AG04449 (cell line): ENCODE measurements around the gene DOK7.

Source experiments
- CTCF ChIA-PET: fragments of 350-600 bp; formaldehyde crosslinking; extraction: SDS; loops from one replicate; lab custom pipeline; 2021; ENCODE audit warnings: antibody characterized with exemption; lab: Yijun Ruan, JAX
- POLR2A ChIA-PET: fragments of 400-600, 350-600 bp; formaldehyde crosslinking; extraction: SDS; loops from one replicate; lab custom pipeline; 2020; ENCODE audit warnings: antibody characterized with exemption, inconsistent platforms; lab: Yijun Ruan, JAX
- DNase-seq: peaks from one replicate; pipeline ENCODE4 v3.0.0-alpha.2; 2010; ENCODE audit warnings: low read depth, low spot score
- H3K4me3 ChIP-seq: 2 replicates; pipeline ENCODE4 v1.5.1; 2011; ENCODE audit warnings: low read depth, mild to moderate bottlenecking, control low read depth, low read length
- CTCF ChIP-seq: IDR thresholded peaks from one replicate; pipeline ENCODE4 v1.5.1; 2011; ENCODE audit warnings: mild to moderate bottlenecking, moderate library complexity, low read length, control low read depth, inconsistent platforms; ENCODE audit not compliant: insufficient read depth; ENCODE audit errors: missing control alignments

Gene DOK7

GRCh38 chr4:3527101-3527913 lies 64.2 kb downstream of the DOK7 start:
- H3K4me3 ChIP-seq: no peak overlapping the region
- no peak for TF ChIP-seq CTCF
- POLR2A ChIA-PET: no interaction called here
- CTCF ChIA-PET: interaction anchor here (0.9 kb wide), 1 partner anchor 14 kb away, joined by 4 read pairs; no protein-coding TSS in a partner anchor
- no peak for DNase-seq

GRCh38 chr4:3527914-3528876 lies 65.1 kb downstream of the DOK7 start:
- CTCF ChIA-PET: interaction anchor here (0.9 kb wide), 1 partner anchor 15 kb away, joined by 4 read pairs; no protein-coding TSS in a partner anchor
- POLR2A ChIA-PET: no interaction called here
- DNase-seq: no peak

GRCh38 chr4:3529363-3529762 lies 66.3 kb downstream of the DOK7 start:
- no peak for DNase-seq
- H3K4me3 ChIP-seq: no peak overlapping the region
- CTCF ChIA-PET: no interaction called here
- TF ChIP-seq CTCF: no peak
- POLR2A ChIA-PET: interaction anchor here (0.6 kb wide), 1 partner anchor 216 kb away, joined by 3 read pairs; no protein-coding TSS in a partner anchor

More at GRCh38 chr4:3527914-3528876, 65.1 kb downstream of the DOK7 start:
- no peak for TF ChIP-seq CTCF
- no peak overlapping the region for H3K4me3 ChIP-seq

GRCh38 chr4:3530051-3530450 lies 66.9 kb downstream of the DOK7 start:
- no peak for DNase-seq
- ChIA-PET CTCF (no interaction called here), POLR2A (no interaction called here)
- H3K4me3 ChIP-seq: no peak overlapping the region
- no peak for TF ChIP-seq CTCF

GRCh38 chr4:3530663-3531254 lies 67.7 kb downstream of the DOK7 start:
- CTCF ChIA-PET: no interaction called here
- TF ChIP-seq CTCF: no peak

More at GRCh38 chr4:3530663-3531254, 67.7 kb downstream of the DOK7 start:
- H3K4me3 ChIP-seq: peak overlapping the region; percentile 92
- POLR2A ChIA-PET: no interaction called here
- DNase-seq: no peak
